ENCODE results near the gene TMEM221.

- TF ChIP-seq ZBTB33 (IDR thresholded peaks at IDR 0.05), result no peak
- no peak for TF ChIP-seq SRF (IDR thresholded peaks at IDR 0.05; ENCODE audit: low read depth in 2 of 2, low read length in 2 of 2)
- TF ChIP-seq E2F8 (IDR thresholded peaks at IDR 0.05; ENCODE audit: low read depth, partially characterized antibody), result no peak
- TF ChIP-seq CTCF (IDR thresholded peaks at IDR 0.05 in 2 of 3, conservative IDR thresholded peaks at IDR 0.05 in 1 of 3; ENCODE audit: control insufficient read depth in 2 of 3, extremely low read depth in 1 of 3, insufficient read depth in 1 of 3, low read depth in 3 of 3, low read length in 3 of 3), result no peak
- no peak for TF ChIP-seq NFXL1 (IDR thresholded peaks at IDR 0.05; ENCODE audit: borderline replicate concordance)
- TF ChIP-seq BHLHE40 (IDR thresholded peaks at IDR 0.05; ENCODE audit: borderline replicate concordance in 1 of 2, low read depth in 2 of 2, low read length in 1 of 2), result no peak
- no peak for TF ChIP-seq MYC (IDR thresholded peaks at IDR 0.05; ENCODE audit: insufficient read depth, insufficient read length, insufficient replicate concordance, low read length, severe bottlenecking)
- TF ChIP-seq NFIC (IDR thresholded peaks at IDR 0.05; ENCODE audit: low read depth, low read length), result no peak
- no peak for TF ChIP-seq EZH2 (IDR thresholded peaks at IDR 0.05; ENCODE audit: borderline replicate concordance, control insufficient read depth, low read depth, low read length)
Measured at GRCh38 chr19:17455308-17456123, 7.0 kb upstream of the TMEM221 start.
